ENCODE data around the gene GSK3B. TPM values are rescaled to one million over a fixed set of nuclear protein-coding genes. Genes with fewer than 3 reads are reported as not detected.
"Not testable (repeated sequence)": the region's sequence is repeated elsewhere in the genome, so short reads cannot be mapped to it uniquely, and the experiment has no call there.

GSK3B gene
- total RNA-seq, 1 donor from 2014 or later, result 88.6 TPM

DNA sequence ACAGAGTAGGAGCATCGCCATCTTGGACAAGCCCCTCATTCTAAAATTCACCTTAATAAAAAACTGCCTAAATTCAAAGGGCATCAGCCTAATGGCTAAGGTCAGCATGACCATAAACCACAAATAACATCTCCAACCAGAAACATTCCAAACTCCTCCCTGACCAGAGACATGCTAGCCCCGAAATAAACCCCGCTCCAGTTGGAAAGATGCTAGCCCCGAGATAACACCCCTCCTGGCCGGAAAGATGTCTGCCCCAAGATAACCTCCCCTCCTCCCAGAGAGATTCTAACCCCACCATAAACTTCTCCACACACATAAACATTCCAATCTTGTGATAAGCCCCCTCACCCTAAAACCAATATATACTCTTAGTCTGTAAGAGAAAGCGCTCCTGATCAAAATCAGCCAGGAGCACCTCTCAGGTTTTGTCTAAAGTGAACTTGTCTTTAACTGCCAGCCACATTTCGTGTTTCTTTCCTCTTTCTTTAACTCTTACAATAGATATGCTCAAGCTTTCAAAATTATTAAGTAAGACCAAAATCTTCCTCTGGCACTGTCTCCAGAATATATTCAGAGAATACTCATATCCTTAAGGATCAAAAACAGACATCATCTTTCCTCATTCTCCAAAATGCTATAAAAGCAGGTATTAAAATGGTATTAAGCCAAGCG lies 104.1 kb downstream of the GSK3B start:
- TF ChIP-seq EZH2phosphoT487 (IDR thresholded peaks at IDR 0.05) (no peak), EZH2 (IDR thresholded peaks at IDR 0.05) (no peak)
- TF ChIP-seq, protein P1, sequence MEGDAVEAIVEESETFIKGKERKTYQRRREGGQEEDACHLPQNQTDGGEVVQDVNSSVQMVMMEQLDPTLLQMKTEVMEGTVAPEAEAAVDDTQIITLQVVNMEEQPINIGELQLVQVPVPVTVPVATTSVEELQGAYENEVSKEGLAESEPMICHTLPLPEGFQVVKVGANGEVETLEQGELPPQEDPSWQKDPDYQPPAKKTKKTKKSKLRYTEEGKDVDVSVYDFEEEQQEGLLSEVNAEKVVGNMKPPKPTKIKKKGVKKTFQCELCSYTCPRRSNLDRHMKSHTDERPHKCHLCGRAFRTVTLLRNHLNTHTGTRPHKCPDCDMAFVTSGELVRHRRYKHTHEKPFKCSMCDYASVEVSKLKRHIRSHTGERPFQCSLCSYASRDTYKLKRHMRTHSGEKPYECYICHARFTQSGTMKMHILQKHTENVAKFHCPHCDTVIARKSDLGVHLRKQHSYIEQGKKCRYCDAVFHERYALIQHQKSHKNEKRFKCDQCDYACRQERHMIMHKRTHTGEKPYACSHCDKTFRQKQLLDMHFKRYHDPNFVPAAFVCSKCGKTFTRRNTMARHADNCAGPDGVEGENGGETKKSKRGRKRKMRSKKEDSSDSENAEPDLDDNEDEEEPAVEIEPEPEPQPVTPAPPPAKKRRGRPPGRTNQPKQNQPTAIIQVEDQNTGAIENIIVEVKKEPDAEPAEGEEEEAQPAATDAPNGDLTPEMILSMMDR (IDR thresholded peaks at IDR 0.05), result no peak
- Histone ChIP-seq H3K27me3 (no peaks in the 10 kb centered on the region), H3K9ac (no peak overlapping the region), H3K4me1 (no peaks in the 10 kb centered on the region), H3K36me3 (no peaks in the 10 kb centered on the region), H2AFZ (replicated peaks) (no peak overlapping the region), H3K4me2 (no peak overlapping the region), H3K9me3 (ENCODE audit: low read depth) (peaks cover 4% of the 10 kb centered on the region), H3K79me2 (ENCODE audit: low read depth) (peaks cover 100% of the 10 kb centered on the region), H3K27ac (no peak overlapping the region), H3K4me3 (no peak overlapping the region), H3F3A (ENCODE audit: low read depth) (no peaks in the 10 kb centered on the region), H4K20me1 (ENCODE audit: low read depth) (peaks cover 5% of the 10 kb centered on the region)
- DNase-seq (ENCODE audit: low spot score), result no peak
- Mint-ChIP-seq H3K27ac (no peak overlapping the region), H3K4me1 (no peaks in the 10 kb centered on the region), H3K9me3 (peaks cover 53% of the 10 kb centered on the region), H3K4me3 (no peak overlapping the region), H3K36me3 (peaks cover 52% of the 10 kb centered on the region), H3K27me3 (ENCODE audit: insufficient read depth, low read depth) (no peaks in the 10 kb centered on the region)

DNA sequence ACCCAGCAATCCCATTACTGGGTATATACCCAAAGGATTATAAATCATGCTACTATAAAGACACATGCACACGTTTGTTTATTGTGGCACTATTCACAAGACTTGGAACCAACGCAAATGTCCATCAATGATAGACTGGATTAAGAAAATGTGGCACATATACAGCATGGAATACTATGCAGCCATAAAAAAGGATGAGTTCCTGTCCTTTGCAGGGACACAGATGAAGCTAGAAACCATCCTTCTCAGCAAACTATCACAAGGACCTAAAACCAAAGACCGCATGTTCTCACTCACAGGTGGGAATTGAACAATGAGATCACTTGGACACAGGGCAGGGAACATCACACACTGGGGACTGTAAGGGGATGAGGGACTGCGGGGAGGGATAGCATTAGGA lies 107.4 kb downstream of the GSK3B start:
- H3K79me2 ChIP-seq (ENCODE audit: low read depth), result peaks cover 100% of the 10 kb centered on the region
- H3K4me3 ChIP-seq; H4K20me1 ChIP-seq (ENCODE audit: low read depth); H3K27me3 ChIP-seq; H3K9ac ChIP-seq; H3K36me3 ChIP-seq; H3K27ac Mint-ChIP-seq; H3K9me3 ChIP-seq (ENCODE audit: low read depth); H3K4me3 Mint-ChIP-seq; H3K27ac ChIP-seq; H3K4me1 ChIP-seq; H3F3A ChIP-seq (ENCODE audit: low read depth); DNase-seq (ENCODE audit: low spot score); H2AFZ ChIP-seq (replicated peaks); H3K4me1 Mint-ChIP-seq; H3K4me2 ChIP-seq; H3K27me3 Mint-ChIP-seq (ENCODE audit: insufficient read depth, low read depth): not testable (repeated sequence)
- Mint-ChIP-seq H3K36me3 (peaks cover 62% of the 10 kb centered on the region), H3K9me3 (peaks cover 78% of the 10 kb centered on the region)

DNA sequence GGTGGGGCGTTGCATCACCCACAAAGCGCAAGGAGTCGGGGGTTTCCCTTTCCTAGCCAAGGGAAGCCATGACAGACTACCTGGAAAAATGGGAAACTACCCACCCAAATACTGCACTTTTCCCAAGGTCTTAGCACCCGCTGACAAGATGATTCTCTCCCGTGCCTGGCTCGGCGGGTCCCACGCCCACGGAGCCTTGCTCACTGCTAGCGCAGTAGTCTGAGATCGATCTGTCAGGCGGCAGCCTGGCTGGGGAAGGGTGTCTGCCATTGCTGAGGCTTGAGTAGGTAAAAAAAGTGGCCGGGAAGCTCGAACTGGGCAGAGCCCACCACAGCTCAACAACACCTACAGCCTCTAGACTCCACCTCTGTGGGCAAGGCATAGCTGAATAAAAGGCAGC lies 112.9 kb downstream of the GSK3B start:
- Mint-ChIP-seq H3K27me3 (ENCODE audit: insufficient read depth, low read depth) (peaks cover 2% of the 10 kb centered on the region), H3K4me3 (no peak overlapping the region), H3K27ac (no peak overlapping the region), H3K9me3 (peaks cover 53% of the 10 kb centered on the region), H3K36me3 (peaks cover 65% of the 10 kb centered on the region), H3K4me1 (no peaks in the 10 kb centered on the region)
- TF ChIP-seq, protein P1 (IDR thresholded peaks at IDR 0.05), result no peak
- TF ChIP-seq EZH2phosphoT487 (IDR thresholded peaks at IDR 0.05) (no peak), EZH2 (IDR thresholded peaks at IDR 0.05) (no peak)
- H3K36me3 ChIP-seq, result no peaks in the 10 kb centered on the region
- peaks cover 98% of the 10 kb centered on the region for H3K79me2 ChIP-seq (ENCODE audit: low read depth)
- no peak overlapping the region for H3K4me2 ChIP-seq
- no peaks in the 10 kb centered on the region for H3K27me3 ChIP-seq
- H3K4me3 ChIP-seq, result no peak overlapping the region
- H3F3A ChIP-seq (ENCODE audit: low read depth), result no peaks in the 10 kb centered on the region
- H3K9me3 ChIP-seq (ENCODE audit: low read depth), result peaks cover 7% of the 10 kb centered on the region
- no peak overlapping the region for H2AFZ ChIP-seq (replicated peaks)
- no peak overlapping the region for H3K27ac ChIP-seq
- no peaks in the 10 kb centered on the region for H3K4me1 ChIP-seq
- H4K20me1 ChIP-seq (ENCODE audit: low read depth), result no peaks in the 10 kb centered on the region
- H3K9ac ChIP-seq, result no peak overlapping the region
- no peak for DNase-seq (ENCODE audit: low spot score)

DNA sequence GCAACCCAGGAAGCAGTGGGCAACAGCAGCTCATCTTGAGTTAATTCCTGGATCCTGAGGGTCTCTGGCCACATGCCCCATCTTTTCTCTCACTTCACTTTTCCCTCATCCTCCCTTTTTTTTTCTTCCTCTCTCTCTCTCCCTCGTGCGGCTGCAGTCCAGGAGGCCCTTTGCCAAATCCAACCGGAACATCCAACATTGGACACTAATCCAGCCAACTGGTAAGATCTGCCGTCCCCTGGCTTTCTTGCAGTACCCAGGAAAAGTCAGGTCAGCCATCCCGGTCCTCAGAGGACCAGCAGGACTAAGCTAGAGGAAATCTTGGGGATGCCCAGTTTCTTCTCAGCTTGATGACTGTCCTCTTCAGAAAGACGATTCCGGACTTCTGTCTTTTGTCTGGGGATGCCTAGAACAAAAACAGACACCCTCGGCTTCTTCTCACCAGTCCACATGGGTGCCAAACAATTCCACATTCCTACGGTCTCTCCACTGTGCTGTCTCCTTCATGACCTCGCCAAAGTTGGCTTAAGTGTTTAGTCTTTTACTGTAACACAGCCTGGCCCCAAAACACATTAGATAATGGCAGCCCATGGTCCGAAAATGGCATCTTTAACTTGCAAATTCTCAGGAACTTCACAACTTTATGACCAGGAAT lies 115.6 kb downstream of the GSK3B start:
- Histone ChIP-seq H3K36me3 (no peaks in the 10 kb centered on the region), H2AFZ (replicated peaks) (no peak overlapping the region), H3K4me2 (no peak overlapping the region), H3K79me2 (ENCODE audit: low read depth) (peaks cover 98% of the 10 kb centered on the region), H3K27ac (no peak overlapping the region), H3K4me3 (no peak overlapping the region), H3K9me3 (ENCODE audit: low read depth) (no peaks in the 10 kb centered on the region), H3K27me3 (no peaks in the 10 kb centered on the region), H3K4me1 (no peaks in the 10 kb centered on the region), H3K9ac (no peak overlapping the region), H4K20me1 (ENCODE audit: low read depth) (peaks cover 5% of the 10 kb centered on the region), H3F3A (ENCODE audit: low read depth) (no peaks in the 10 kb centered on the region)
- Mint-ChIP-seq H3K9me3 (peaks cover 40% of the 10 kb centered on the region), H3K4me1 (no peaks in the 10 kb centered on the region), H3K27ac (no peak overlapping the region), H3K36me3 (peaks cover 48% of the 10 kb centered on the region), H3K4me3 (no peak overlapping the region), H3K27me3 (ENCODE audit: insufficient read depth, low read depth) (peaks cover 2% of the 10 kb centered on the region)
- DNase-seq (ENCODE audit: low spot score), result no peak
- no peak for TF ChIP-seq EZH2 (IDR thresholded peaks at IDR 0.05)
- TF ChIP-seq, protein P1 (IDR thresholded peaks at IDR 0.05), result no peak
- no peak for TF ChIP-seq EZH2phosphoT487 (IDR thresholded peaks at IDR 0.05)

All from neural progenitor cell (in vitro differentiated cells).